HG03565 (cell line): ENCODE data around the gene PCYT2.

Source experiments
- ATAC-seq: cut with Tn5 transposase; IDR thresholded peaks from one replicate; pipeline ENCODE4 v1.9.1; 2021; ENCODE audit warnings: mild to moderate bottlenecking, moderate library complexity; ENCODE audit not compliant: unreplicated experiment

PCYT2 gene

GRCh38 chr17:81944858-81945257 lies 33.7 kb upstream of the PCYT2 start:
- no peak for ATAC-seq

GRCh38 chr17:81942167-81942553 lies 31.0 kb upstream of the PCYT2 start:
- ATAC-seq, result no peak

- ATAC-seq, result no peak
Observed at GRCh38 chr17:81941484-81942166, 30.4 kb upstream of the PCYT2 start.

GRCh38 chr17:81940538-81941483 lies 29.6 kb upstream of the PCYT2 start:
- no peak for ATAC-seq

GRCh38 chr17:81939881-81940385 lies 28.7 kb upstream of the PCYT2 start:
- no peak for ATAC-seq

GRCh38 chr17:81939218-81939617 lies 28.0 kb upstream of the PCYT2 start:
- ATAC-seq, result no peak

GRCh38 chr17:81935709-81936084 lies 24.5 kb upstream of the PCYT2 start:
- no peak for ATAC-seq

GRCh38 chr17:81934850-81935708 lies 23.9 kb upstream of the PCYT2 start:
- ATAC-seq, result no peak

- no peak for ATAC-seq
Observed at GRCh38 chr17:81934098-81934757, 23.0 kb upstream of the PCYT2 start.

GRCh38 chr17:81933178-81933699 lies 22.0 kb upstream of the PCYT2 start:
- ATAC-seq, result no peak

GRCh38 chr17:81932333-81932983 lies 21.3 kb upstream of the PCYT2 start:
- no peak for ATAC-seq

GRCh38 chr17:81931557-81932332 lies 20.5 kb upstream of the PCYT2 start:
- no peak for ATAC-seq

GRCh38 chr17:81931189-81931556 lies 20.0 kb upstream of the PCYT2 start:
- no peak for ATAC-seq

GRCh38 chr17:81930142-81931125 lies 19.2 kb upstream of the PCYT2 start:
- ATAC-seq, result no peak

GRCh38 chr17:81929253-81930141 lies 18.3 kb upstream of the PCYT2 start:
- ATAC-seq, result no peak

GRCh38 chr17:81928544-81929252 lies 17.5 kb upstream of the PCYT2 start:
- no peak for ATAC-seq
